Thyroid gland (tissue), 4 donors: ENCODE data around the gene BCL2.

ENCODE experiments used
- CTCF ChIP-seq, 6 experiments: fragments of 200-600 bp in 3 of 6; fragments of 450-650 bp in 3 of 6; sonication (generic) in 3 of 6; IDR thresholded peaks; one replicate each; pipeline ENCODE4 v1.5.1; 2016 to 2019; ENCODE audit warnings: antibody characterized with exemption in 6 of 6, mild to moderate bottlenecking in 2 of 6, inconsistent platforms in 1 of 6, moderate library complexity in 1 of 6
- POLR2A ChIP-seq, 2 donors: fragments of 450-650 bp; IDR thresholded peaks; one replicate each; pipeline ENCODE4 v1.6.1; 2017; ENCODE audit warnings: antibody characterized with exemption in 2 of 2, mild to moderate bottlenecking in 2 of 2, moderate library complexity in 1 of 2

- TF ChIP-seq CTCF (IDR thresholded peaks at IDR 0.05) (no peak), POLR2A (IDR thresholded peaks at IDR 0.05) (no peak)
These were observed 6.7 kb downstream of the BCL2 start for GRCh38 chr18:63312737-63313395.
